ENCODE results near the gene GNAI1.

The GNAI1 gene

DNA sequence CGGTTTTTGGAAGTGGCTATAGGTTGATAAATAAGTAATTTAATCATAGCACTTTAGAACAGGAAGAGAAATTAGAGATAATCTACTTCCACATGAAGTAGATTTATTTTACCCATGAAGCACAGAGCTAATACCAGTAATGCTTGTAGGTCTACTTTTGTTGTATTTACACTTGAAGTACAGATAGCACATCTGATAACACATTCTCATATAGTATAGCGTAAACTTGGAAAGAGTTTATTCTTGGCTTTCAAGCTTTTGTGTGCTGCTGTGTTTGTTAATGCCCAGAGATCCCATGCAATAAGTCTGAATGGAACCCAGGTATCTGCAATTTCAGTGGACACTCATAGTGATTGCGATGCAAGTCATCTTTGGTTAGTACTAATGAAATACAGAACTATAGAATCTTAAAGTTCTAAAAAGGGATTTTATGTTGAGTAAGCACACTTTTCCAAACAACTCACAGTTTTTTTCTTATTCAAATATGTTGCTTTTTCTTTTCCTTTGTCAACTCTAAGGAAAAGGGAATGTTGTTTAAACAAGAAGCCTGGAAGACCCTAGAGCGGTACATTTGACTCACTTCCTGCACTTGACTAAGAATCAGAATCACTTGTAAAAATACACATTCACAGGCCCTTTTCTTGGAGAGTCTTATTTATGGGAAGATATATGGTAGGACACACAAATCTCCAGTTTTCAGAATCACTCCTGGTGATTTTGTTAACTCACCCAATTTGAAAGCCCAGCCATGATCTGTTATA lies 105.8 kb downstream of the GNAI1 start:
- no peak overlapping the region for H3K4me3 ChIP-seq (ENCODE audit: low read depth, low read length)
- H3K36me3 ChIP-seq (replicated peaks), result no peaks in the 10 kb centered on the region
- no peaks in the 10 kb centered on the region for H3K27me3 ChIP-seq (replicated peaks)
- H3K27ac ChIP-seq, result no peak overlapping the region
- no peak for TF ChIP-seq CTCF (IDR thresholded peaks at IDR 0.05; ENCODE audit: low read depth, low read length, missing control alignments)
- DNase-seq, result no peak
- in situ Hi-C loops (cut with HindIII; ENCODE audit: low pct_ligation_motif_present, low sequenced_read_pairs), result no loop called here

DNA sequence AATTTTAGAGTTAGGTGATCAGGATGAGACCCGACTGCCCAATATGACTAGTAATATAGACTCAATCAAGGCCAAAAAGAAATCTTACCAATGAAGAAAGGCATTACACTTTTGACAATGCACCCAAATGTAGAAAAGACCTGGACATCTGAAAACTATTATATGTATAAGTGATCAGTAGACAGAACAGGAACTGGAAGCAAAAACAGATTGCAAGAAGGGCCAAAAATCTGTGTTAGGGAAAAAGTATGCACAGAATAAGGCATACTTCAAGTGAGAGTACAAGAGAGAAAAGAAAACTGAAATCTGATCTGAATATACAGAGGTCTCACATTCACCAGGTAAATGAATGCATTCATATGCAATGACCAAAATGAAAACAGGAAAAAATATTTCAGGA lies 107.0 kb downstream of the GNAI1 start:
- DNase-seq, result no peak
- H3K27me3 ChIP-seq (replicated peaks), result no peaks in the 10 kb centered on the region
- H3K4me3 ChIP-seq (ENCODE audit: low read depth, low read length), result no peak overlapping the region
- no peak for TF ChIP-seq CTCF (IDR thresholded peaks at IDR 0.05; ENCODE audit: low read depth, low read length, missing control alignments)
- H3K27ac ChIP-seq, result no peak overlapping the region
- in situ Hi-C loops (cut with HindIII; ENCODE audit: low pct_ligation_motif_present, low sequenced_read_pairs), result no loop called here
- H3K36me3 ChIP-seq (replicated peaks), result no peaks in the 10 kb centered on the region

DNA sequence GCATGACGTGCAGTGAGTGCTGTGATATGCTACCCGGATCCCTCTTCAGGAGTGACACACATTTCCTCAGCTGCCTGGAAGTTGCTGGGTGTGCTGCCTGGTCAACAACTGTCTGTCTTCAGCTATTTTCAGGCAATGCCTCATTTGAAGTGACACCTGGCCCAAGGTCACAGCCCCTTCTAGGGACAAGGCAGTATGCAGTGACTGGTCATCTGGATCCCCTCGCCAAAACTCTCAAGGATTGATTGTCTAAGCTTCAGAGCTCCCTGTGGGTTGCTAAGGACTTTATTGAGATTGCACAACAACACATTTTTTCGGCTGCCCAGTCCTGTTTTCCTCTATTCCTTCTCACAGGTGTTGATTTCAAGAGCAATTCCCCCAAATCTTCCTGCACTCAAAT lies 108.8 kb downstream of the GNAI1 start:
- no peak for TF ChIP-seq CTCF (IDR thresholded peaks at IDR 0.05; ENCODE audit: low read depth, low read length, missing control alignments)
- no peaks in the 10 kb centered on the region for H3K27me3 ChIP-seq (replicated peaks)
- H3K27ac ChIP-seq, result no peak overlapping the region
- DNase-seq, result no peak
- H3K4me3 ChIP-seq (ENCODE audit: low read depth, low read length), result no peak overlapping the region
- in situ Hi-C loops (cut with HindIII; ENCODE audit: low pct_ligation_motif_present, low sequenced_read_pairs), result no loop called here
- no peaks in the 10 kb centered on the region for H3K36me3 ChIP-seq (replicated peaks)

- no peaks in the 10 kb centered on the region for H3K27me3 ChIP-seq (replicated peaks)
- in situ Hi-C loops (cut with HindIII; ENCODE audit: low pct_ligation_motif_present, low sequenced_read_pairs), result no loop called here
- no peak for TF ChIP-seq CTCF (IDR thresholded peaks at IDR 0.05; ENCODE audit: low read depth, low read length, missing control alignments)
- no peak overlapping the region for H3K27ac ChIP-seq
- no peak overlapping the region for H3K4me3 ChIP-seq (ENCODE audit: low read depth, low read length)
- H3K36me3 ChIP-seq (replicated peaks), result no peaks in the 10 kb centered on the region
- DNase-seq, result no peak
Observed at GRCh38 chr7:80244206-80244916, 109.7 kb downstream of the GNAI1 start.

DNA sequence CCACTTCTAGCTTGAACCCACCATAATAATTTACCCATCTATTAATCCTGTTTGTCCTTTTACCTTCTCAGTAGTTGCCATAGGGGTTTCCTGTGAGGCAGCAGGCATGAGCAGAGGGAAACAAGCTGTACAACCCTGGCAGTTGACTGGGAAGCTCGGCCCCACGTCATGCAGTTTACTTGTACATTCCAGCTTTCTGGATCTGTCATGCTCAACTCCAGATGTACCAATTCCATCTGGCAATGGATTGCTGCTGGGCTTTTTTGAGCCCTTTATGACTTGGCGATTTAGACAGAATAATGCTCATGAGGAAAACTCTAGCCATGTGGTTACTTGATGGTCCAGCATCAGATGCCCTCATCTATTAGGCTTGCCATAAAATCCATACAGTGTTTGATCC lies 112.5 kb downstream of the GNAI1 start:
- H3K4me3 ChIP-seq (ENCODE audit: low read depth, low read length), result no peak overlapping the region
- DNase-seq, result no peak
- H3K27me3 ChIP-seq (replicated peaks), result no peaks in the 10 kb centered on the region
- in situ Hi-C loops (cut with HindIII; ENCODE audit: low pct_ligation_motif_present, low sequenced_read_pairs), result no loop called here
- TF ChIP-seq CTCF (IDR thresholded peaks at IDR 0.05; ENCODE audit: low read depth, low read length, missing control alignments), result no peak
- no peaks in the 10 kb centered on the region for H3K36me3 ChIP-seq (replicated peaks)
- no peak overlapping the region for H3K27ac ChIP-seq
